Activated T-cell treated with anti-CD3 and anti-CD28 coated beads for 24 hours (primary cell): ENCODE measurements around the gene S100A5.

ENCODE experiments used
- DNase-seq: peaks from one replicate; pipeline ENCODE4 v3.0.0-alpha.2; 2020; ENCODE audit warnings: low read depth

S100A5 gene

DNA sequence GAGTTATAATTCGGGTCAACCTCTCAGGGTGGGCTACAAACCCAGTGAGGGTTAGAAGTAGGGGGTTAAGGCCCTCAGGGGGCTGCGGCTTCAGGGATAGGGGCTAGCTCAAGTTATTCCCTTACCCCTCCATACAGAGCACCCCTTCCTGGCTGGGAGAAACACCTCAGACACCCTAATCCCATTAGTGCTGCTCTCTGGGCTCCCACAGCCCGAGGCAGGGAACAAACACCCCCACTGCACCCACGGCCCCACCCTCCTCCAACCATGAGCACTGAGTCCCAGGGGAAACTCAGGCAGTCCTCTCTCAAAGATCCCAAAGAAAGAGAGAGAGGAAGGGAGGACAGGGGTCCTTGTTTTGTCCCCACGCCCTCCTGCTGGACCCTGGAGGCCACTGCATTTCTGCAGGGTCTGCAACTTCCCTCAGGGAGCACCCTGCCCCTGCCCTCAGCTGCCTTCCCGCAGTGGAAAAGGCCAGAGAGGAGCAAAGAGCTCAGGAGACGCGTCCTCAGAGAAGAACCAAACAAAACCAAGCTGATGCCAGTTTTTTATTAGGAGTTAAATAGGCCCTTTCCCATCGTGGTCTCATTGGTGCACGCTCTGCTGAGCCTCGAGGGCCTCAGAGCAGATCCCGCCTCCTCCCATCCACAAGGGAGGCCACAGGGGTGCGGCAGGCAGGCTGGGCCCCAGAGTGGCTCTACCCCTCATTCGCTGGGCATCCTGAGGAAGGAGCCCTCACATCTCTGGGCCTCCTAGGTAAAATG is 6.2 kb upstream of the S100A5 start:
- DNase-seq: no peak

DNA sequence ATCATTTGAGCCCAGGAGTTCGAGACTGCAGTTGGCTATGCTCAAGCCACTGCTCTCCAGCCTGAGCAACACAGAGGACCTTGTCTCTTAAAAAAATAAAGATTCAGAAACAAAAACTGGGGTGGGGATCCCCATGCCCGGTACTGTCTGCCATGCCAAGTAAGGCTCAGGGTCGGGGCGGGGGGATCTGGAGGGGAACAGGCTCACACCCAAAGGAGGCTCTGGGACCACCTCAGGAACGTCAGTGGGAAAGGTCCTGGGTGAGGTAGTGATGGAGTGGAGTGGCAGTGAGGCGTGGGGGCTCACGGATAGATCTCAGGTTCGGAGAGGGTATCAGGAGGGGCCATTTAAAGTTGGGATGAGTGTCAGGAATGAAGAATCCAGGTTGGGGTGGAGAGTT is 5.6 kb upstream of the S100A5 start:
- DNase-seq: no peak

DNA sequence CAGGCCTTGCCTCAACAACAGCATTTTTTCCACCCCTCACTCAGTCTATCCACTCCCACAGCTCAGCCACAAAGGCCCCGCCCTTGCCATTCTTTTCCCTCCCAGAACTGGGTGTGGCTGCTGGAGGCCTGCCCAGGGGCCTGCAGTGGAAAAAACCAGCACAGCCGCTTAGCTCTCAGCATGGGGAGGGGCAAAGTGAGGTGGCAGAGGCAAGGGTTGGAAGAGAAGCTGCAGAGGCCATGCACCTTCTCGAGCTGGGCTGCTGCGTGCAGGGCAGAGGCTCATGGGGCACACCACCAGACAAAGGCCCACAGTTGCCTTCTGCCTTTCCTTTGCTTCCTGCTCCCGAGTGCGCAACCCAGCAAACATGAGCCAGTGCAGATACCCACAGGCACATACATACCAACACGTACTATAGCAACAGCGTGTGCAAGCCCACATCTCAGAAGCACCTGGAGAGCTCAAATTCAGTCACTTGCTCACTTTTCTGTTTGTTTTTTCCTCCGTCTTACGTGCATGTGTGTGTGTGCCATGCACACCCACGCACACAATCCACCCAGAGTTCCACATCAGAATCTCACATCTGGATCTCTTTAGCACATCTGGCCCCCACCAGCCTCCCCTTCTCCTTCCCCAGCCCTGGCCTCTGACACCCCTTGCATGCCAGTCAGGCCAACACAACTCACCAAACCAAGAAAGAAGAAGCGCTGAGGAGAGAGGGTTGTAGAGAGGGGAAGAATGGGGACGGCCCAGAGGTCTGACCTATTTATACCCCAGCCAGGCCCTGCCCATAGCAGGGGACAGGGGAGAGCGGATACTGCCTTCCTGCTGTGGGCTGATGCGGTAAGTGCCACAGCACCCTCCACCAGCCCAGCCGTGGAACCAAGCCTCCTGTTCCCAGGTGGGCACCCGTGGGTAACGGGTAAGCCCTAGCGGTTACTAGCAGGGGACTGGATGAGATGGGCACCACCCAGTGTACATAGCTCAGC is 4.6 kb upstream of the S100A5 start, which contains the start of gene S100A4:
Gene S100A4 (minus strand): TSS at position 740 of the 989 bp plus-strand sequence. CDS start 1,012 bp downstream, outside the sequence.
- DNase-seq: peak; percentile 94

DNA sequence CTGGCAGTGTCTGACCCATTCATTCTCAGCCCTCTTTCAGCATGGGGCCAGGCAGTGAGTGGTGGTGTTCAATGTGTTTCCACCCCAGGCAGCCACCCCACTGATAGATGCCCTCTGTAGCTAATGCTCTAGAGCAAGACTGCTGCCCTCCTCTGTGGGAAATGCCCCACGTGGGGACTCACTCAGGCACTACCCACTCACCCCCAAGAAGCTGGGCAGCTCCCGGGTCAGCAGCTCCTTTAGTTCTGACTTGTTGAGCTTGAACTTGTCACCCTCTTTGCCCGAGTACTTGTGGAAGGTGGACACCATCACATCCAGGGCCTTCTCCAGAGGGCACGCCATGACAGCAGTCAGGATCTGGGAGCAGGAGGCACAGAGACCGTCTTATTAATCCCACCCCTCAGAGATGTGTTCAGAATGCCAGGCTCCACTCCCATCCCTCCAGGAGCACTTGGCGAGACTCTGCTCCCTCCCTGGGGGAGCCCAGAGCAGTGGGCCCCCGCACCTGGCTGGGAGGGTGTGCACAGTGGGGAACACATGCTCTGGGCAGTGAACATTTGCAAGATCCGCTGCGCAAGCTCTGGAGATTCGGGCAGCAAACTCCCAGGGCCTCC is 3.8 kb upstream of the S100A5 start:
- DNase-seq: no peak

DNA sequence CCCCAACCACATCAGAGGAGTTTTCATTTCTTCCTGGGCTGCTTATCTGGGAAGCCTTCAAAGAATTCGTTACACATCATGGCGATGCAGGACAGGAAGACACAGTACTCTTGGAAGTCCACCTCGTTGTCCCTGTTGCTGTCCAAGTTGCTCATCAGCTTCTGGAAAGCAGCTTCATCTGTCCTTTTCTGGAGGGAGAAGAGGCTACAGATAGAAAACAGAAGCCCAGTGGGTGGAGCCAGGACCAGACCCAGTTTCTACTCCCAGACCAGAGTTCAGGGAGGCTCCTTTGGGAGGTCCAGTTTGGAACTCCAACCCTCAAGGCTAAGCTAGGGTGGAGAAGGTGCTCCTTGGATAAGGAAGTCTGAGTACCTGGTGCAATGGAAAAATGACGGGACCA is 3.0 kb upstream of the S100A5 start:
- no peak for DNase-seq

DNA sequence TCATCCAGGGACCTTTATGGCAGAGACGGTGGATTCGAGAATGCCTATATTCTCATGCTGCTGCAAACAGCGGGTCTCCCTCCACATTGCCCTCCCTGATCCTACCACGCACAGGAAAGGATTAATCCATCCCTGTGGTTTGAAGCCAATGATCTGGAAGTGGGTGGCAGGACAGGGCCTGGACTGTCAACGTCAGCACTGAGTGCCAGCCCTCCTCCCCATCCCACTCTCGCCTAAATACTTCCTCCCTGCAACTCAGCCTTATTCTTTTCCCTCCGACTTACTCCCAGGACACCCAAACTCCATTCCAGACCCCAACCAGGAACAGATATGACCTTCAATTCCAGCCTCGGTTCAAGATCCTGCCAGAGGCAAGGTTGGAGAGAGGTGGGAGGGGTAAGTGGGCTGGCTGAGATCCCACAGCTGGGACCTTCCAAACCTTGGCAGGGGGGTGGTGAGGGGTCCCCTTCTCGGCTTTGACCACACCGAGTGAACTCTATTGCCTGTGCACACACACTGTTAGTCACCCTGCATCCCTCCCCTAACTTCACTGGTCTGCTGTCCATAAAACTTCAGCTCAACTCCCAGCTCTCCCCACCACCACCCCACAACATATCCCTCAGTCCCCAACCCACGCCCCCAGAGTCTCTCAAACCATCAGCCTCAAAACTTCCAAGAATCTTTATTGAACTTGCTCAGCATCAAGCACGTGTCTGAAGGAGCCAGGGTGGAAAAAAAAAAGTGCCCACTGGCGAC is 2.4 kb upstream of the S100A5 start:
- DNase-seq: no peak

DNA sequence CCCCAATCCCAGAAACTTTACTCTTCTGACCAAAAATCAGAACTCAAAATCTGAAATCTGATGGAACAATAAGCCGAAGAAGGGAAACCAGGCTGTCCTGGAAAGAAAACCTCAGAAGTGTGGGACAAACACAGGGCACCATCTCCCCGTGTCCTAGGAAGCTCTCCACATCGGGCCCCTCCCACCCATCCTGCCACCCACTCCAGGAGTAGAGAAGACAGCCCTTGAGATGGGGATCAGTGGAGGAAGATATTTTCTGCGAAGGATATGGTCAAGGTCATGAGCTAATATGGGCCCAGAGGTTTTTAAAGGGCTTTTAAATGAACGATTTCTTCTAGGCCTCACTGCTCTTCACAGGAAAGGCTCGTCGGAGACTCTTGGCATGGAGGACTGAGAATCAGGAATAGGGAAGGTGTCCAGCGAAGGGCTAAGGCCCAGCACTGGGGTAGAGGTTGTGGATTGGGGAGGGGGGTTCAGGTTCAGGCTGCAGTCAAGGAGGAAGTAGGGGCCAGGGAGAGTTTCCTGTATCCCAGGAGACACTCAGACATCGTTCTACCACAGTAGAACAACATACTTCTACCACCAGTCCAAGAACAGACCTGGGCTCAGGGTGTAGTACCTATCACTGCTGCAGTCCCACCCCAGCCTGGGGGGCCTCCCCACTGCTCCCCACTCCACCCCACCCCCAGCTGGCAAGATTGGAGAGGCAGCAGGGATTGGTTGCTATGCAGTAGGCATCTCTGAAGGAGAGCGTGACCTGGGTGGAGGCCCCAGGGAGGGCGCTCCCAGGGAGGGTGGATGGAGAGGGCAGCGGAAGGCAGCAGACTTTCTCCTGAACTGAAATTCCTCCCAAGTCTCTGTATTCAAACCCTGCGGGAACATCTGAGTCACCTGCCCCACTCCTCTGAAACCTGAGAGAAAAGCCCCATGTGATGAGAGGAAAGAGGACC is 1.2 kb upstream of the S100A5 start:
- DNase-seq: no peak

DNA sequence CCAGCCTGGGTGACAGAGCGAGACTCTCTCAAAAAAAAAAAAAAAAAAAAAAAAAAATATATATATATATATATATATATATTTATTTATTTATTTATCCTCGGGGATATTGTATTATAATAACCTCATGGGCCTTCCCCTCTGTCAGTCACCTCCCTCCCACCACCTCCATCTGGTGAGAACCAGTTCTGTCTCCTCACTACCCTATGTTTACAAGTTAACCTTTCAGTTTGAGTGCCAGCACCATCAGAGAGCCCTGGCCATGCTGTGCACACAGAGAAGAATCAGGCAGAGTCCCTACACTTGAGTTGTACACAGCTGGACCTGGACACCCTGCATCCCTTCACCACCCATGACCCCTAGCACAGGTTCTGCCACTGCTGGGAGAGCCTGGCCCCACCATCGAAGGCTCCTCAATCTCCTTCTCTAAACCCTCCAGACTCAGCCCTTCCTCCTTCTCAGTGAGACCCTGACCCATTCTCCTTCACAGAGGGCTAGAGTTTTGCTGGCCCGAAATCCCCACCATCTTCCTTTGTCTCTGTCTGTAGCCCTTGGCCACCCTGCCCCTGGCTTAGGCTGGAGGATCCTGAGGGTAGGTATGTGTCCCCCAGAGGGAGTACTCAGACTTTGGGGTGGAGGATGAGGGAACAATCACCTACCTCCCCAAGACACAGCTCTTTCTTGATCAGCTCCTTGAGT is 1.2 kb downstream of the S100A5 start:
- DNase-seq: no peak

DNA sequence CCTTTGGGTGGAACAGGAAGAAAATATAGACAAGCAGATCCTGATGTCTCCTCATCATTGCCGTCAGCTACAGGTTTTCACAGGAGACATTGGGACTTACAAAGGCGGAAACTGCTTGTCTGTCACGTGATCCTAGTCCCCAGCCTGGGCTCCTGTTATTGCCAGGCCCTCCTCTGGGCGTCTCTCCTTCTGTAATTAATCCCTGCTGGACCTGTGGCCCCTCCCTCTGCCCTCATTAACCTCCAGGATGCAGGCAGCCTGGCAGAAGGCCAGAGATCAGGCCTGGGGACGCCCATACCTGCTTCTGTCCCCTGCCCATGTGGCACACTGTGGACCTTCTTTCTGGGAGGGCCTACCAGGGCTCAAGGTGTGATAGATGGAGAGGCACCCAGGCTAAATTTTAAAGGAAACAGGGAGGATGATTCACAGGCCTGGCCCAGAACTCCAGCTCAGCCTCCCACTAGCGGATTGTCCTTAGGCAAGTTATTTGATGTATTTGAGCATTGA is 2.4 kb downstream of the S100A5 start:
- DNase-seq: no peak

DNA sequence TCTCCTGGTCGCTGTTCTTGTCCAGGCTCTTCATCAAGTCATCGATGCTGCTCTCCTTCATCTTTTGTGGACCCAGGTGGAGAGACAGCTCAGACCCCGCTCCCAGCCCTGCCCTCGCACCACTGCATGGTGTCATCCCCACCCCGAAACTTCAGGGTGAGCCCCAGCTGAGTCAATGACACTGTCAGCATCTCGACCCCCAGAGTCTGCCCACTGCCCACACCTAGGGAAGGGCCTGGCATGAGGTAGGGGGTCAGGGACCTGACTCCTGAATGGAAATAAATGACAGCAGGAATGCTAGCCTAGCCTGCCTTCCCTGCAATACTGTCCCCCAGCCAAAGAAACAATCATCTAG is 3.4 kb downstream of the S100A5 start:
- DNase-seq: no peak

DNA sequence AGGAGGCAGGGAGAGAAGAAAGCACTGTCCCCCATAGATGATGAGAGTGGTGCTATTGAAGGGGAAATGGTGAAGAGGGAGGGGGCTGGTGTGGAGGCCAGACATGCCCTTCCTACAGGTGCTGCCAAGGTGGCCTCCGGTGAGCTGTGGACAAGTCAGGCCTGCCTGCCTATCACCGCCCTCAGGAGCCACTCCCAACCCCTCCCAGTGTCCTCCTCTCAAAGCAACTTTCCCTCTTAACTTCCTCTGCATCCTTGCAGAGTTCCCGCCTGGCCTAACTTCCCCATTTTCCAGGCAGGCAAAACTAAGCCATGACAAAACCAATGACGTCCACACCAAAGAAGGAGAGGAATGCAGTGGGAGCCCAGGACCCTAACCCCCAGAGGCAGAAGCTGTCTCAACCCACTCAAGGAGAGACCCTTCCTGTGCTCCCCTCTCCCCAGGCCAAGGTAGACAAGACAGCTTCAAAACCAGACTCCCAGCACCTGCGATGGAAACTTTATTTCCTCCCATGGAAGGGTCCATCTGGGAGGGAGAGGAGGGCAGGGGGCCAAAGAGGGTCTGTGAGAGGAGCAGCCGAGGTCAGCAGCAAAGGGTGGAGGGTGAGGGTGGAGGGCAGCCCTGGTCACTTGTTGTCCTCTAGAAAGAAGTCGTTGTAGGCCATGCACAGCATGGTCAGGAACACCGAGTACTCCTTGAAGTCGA is 3.9 kb downstream of the S100A5 start:
- DNase-seq: no peak

DNA sequence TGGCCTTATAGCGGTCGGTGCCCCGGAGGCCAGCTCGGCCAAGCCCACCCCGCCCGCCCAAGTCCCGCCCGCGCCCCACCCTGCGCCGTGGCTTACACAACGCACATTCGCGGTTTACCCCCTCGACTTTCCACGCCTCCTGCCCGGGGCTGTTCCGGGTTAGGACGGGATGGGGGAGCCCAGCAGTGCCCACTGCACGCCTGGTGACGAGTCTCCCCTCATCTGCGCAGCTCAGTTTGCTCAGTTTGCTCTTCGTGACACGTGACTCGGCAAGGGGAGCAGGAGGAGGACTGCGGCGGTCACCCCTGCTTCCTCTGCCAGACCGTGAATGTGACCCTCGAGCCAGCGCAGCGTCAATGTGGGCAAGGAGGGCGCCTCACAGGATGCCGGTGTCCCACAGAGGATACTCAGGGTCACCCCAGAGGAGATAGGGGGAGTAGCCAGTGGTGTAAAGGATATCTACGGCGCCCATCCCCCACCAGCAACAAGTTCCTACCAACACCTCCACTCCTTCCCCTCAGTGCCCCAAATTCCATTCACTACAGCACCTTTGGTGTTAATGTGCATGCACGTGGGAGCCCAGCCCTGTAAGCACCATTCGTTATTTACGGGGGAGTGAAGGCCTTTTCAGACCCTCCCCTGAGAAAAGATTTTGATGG is 4.6 kb downstream of the S100A5 start:
- peak; percentile 80 for DNase-seq

DNA sequence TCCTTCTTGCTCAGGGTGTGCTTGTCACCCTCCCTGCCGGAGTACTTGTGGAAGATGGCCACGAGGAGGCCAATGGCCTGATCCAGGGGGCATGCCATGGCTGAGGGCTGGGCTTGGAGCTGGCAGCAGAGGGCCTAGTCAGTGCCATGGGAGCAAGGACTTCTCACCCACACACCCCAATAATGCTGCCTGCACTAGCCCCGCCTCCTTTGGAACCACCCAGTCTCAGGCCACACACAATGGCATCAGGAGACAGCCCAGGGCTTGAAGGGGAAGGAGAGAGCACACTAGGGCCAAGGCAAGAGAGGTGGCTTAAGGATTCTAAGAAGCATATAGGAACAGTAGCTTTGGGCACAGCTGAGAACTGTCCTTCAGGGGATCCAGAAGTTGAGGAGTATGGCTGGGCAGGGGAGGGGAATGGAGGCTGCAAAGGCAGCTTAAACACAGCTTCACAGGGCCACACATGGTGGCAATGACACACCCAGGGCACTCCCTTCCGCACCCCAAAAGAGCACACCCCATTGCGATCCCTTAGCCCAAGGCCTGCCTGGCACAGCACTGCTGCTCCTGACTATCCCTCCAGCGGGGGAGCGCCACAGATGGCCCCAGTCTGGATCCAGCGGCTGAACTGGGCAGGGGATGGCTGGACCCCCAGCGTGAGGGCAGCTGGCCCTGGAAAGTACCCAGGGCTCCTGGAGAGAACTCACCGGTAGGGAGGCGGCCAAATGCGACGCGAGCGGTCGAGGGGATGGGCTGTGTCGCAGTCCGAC is 5.3 kb downstream of the S100A5 start, which contains the start of gene S100A6:
Gene S100A6 (minus strand): TSS at position 750 of the 770 bp plus-strand sequence. CDS start 652 bp downstream, at position 98.
- DNase-seq: no peak

DNA sequence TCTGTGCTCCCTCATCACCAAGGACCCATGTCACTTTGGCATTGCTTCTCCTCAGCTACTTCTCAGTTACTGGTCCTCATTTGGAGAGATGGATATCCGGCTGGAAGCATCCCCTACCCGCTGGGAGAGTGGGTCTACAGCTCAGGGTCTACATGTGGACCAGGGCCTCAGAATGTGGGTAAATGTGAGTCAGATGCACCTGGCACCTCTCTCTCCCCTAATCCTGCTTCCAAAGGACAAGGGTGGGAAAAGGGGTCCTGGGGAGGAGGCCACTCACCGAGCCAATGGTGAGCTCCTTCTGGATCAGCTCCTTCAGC is 5.9 kb downstream of the S100A5 start:
- no peak for DNase-seq

DNA sequence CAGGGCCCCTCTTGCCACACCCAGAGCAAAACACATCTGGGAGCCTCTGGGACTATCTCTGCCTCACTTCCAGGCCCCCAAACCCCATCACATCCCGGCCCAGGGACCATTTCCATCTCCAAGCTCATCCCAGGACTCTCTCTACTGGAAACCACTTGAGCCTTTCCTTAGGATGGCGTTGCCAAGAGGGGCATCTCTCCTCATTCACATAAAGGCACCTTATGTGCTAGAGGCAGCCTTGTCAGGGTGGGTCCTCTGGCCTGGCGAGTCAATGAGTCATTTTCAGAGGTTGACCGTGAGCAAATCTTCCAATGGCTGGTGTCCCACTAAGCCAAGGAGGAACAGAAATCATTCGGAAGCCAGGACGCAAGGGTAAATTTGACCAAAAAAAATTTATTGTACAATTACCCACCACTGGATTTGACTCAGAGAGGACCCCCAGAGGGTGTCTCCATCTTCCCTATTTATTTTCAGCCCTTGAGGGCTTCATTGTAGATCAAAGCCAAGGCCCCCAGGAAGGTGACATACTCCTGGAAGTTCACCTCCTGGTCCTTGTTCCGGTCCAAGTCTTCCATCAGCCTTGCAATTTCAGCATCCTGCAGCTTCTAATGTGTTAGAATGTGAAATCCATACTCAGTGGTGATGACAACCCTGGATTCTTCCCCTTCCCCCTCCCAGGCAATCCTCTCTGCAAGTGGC is 6.4 kb downstream of the S100A5 start:
- DNase-seq: no peak

DNA sequence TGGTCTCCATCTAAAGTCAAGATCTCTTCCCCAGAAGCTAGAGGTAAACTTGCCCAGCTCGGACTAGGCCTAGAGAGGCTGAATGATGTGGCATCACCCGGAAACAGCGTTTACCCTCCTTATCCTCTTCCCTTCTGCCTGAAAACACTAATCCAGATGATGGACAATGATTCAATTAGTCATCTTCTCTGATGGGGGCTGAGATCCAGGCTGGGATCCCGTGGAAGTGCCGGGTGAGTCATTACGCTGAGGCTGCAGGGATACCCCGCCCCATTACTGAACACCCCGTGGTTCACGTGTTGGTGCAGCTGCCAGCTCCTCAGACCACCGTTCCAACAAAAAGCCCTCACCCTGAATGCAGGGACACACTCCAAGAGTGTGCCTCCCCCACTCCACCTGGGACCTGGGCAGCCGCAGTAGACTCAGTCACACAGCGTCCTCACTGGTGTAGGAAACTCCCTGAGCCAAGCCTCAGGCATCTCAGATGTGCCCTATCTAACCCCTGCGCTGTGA is 7.0 kb downstream of the S100A5 start:
- no peak for DNase-seq
